Measurements from ENCODE around the gene SST.

The SST gene

DNA sequence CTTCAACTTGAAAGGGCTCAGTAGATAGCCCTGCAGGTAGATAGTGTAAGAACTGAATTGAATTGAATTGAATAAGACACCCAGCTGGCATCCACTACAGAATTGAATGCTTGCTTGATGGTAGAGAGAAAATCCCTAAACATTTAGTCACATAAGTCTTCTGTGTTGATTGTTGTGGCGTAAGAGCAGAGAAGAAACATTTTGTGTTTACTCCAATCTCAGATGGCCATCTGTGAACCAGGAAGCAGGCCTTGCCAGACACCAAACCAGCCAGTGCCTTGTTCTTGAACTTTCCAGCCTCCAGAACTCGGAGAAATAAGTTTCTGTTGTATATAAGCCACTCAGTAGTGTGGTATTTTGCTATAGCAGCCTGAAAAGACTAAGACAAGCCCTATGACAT, 43.6 kb downstream of the SST start:
- no peak for DNase-seq

DNA sequence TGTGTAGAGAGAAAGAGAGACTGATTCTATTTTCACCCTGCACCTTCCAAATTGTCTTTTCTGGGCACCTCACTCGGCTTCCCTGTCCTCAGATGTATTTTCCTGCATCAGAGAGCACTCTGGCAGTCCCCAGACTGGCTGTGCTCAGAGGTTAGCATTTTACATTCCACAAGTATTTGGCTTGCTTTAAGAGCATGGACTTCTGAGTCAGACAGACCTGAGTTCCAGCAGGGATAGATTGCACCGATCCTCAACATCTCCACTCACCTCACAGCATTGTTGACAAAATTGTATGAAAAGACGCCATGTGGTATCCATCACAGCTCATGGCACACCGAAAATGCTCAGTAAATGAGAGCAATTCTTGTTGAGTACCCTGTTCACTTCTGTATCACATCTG, 45.6 kb downstream of the SST start:
- no peak for DNase-seq

DNA sequence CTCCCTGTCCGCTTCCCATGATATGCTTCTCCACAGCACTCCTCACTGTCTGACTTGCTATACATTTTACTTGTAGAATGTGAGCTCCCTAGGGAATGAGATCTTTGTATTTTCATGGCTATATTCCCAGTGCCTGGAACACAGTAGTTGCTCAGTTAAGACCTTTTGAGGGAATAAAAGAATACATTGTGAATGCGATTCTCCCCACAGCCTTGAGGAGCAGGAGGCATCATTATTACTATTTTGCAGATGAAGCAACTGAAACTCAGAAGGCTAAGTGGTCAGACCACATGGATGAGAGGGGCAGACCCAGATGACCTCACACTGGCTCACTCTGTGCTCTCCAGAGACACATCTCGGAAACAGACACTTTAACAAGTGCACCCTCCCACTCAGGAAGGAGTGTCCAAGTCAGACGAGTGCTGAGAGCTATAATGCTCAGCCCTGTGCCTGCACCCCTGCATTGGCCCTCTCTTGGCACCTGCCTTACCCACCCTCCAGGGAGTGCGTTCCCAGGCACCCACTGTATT, 46.8 kb downstream of the SST start:
- DNase-seq = no peak

DNA sequence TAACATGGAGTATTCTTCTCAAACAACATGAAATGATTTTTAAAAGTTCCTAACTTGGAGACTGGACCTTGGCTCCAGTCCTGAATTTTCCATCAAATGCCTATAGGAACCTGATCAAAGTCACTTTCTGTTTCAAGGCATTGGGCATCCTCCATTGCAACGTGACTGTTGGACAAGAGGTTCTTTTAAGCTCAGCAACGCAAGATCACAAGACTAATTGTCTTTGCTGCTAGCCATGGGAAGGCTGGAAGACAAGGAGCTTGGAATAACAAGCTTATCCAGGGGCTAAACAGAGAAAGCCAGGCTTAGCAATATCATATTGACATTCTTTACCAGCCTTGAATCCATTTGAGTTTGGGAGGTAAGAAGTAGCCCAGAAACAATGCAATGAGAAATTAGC, 48.3 kb downstream of the SST start:
- DNase-seq = no peak

DNA sequence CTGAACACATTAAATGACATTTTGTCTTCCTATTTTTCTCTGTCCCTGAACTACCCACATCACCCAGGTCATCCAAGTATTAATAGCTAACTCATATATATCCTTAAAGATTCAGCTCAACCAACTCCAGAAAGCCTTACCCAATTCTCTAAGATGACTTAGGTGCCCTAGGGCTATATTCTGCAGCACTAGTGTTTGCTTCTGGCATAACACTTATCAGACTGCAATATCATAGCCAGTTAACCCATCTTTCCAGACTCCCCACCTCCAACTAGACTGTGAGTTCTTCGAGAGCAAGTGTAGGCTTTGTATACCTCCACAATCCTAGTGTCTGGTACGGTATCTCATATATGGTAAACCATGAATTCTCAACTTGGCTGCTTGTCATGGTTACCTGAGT, 50.7 kb downstream of the SST start:
- DNase-seq = no peak
